HG03432 (cell line): ENCODE measurements around the gene ERICH2.

Experiments
- ATAC-seq: cut with Tn5 transposase; IDR thresholded peaks from one replicate; pipeline ENCODE4 v1.9.1; 2021; ENCODE audit warnings: mild to moderate bottlenecking, moderate library complexity; ENCODE audit not compliant: unreplicated experiment

The ERICH2 gene

GRCh38 chr2:170762760-170763159 lies 7.4 kb upstream of the ERICH2 start:
- ATAC-seq: no peak

- ATAC-seq: no peak
These were observed 6.9 kb upstream of the ERICH2 start for GRCh38 chr2:170763232-170763631.

- ATAC-seq: no peak
These were observed 5.3 kb upstream of the ERICH2 start for GRCh38 chr2:170764880-170765261.

GRCh38 chr2:170766693-170767092 lies 3.5 kb upstream of the ERICH2 start:
- ATAC-seq: no peak

- ATAC-seq: peak; percentile 91
These were observed 635 bp downstream of the ERICH2 start for GRCh38 chr2:170770606-170771420.

GRCh38 chr2:170771421-170771937 lies 1.3 kb downstream of the ERICH2 start:
- no peak for ATAC-seq

GRCh38 chr2:170772295-170772694 lies 2.1 kb downstream of the ERICH2 start:
- ATAC-seq: no peak

- ATAC-seq: no peak
These were observed 3.9 kb downstream of the ERICH2 start for GRCh38 chr2:170774074-170774473.

GRCh38 chr2:170778900-170779299 lies 8.7 kb downstream of the ERICH2 start:
- no peak for ATAC-seq

GRCh38 chr2:170779304-170779703 lies 9.1 kb downstream of the ERICH2 start:
- ATAC-seq: no peak

- no peak for ATAC-seq
These were observed 12.5 kb downstream of the ERICH2 start for GRCh38 chr2:170782673-170783072.

GRCh38 chr2:170783549-170783948 lies 13.4 kb downstream of the ERICH2 start:
- no peak for ATAC-seq

GRCh38 chr2:170798996-170799395 lies 28.8 kb downstream of the ERICH2 start:
- ATAC-seq: no peak

GRCh38 chr2:170806548-170806947 lies 36.4 kb downstream of the ERICH2 start:
- no peak for ATAC-seq

- no peak for ATAC-seq
These were observed 42.8 kb downstream of the ERICH2 start for GRCh38 chr2:170812710-170813600.

GRCh38 chr2:170813611-170814532 lies 43.7 kb downstream of the ERICH2 start:
- ATAC-seq: no peak

GRCh38 chr2:170814533-170815230 lies 44.5 kb downstream of the ERICH2 start:
- ATAC-seq: no peak

GRCh38 chr2:170815311-170815710 lies 45.1 kb downstream of the ERICH2 start:
- ATAC-seq: peak; percentile 6

- ATAC-seq: peak; percentile 54
These were observed 45.7 kb downstream of the ERICH2 start for GRCh38 chr2:170815746-170816503.
